GM12874 (cell line): ENCODE data around the gene SUN1.

Experiments used
- TF ChIP-seq, protein P1 (sequence below): IDR thresholded peaks from 2 replicates; pipeline ENCODE4 v1.5.1; 2011; ENCODE audit warnings: low read depth, mild to moderate bottlenecking, control low read depth, low read length, moderate library complexity; ENCODE audit not compliant: insufficient read depth

The SUN1 gene

DNA sequence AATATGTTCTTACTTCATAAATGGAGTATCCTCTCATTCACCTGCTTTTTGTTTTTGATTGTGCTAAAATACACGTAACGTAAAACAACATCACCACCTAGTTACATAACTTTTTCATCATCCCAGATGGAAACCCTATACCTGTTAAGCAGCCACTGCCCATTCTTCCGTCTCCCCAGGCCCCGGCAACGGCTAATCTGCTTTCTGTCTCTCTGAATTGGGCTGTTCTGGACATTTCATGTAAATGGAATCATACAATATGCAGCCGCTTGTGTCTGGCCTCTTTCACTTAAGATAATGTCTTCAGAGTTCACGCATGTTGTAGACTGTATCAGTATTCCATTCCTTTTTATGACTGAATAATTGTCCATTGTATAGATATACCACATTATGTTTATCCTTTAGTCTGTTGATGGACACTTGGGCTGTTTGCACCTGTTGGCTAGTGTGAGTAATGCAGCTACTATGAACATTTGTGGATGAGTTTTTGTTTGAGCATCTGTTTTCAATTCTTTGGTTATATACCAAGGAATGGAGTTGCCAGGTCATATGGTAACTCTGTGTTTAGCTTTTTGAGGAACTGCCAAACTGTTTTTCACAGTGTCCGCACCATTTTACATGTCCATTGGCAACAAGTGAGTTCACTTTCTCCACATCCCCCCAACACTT, 14.1 kb upstream of the SUN1 start:
- TF ChIP-seq, protein P1, sequence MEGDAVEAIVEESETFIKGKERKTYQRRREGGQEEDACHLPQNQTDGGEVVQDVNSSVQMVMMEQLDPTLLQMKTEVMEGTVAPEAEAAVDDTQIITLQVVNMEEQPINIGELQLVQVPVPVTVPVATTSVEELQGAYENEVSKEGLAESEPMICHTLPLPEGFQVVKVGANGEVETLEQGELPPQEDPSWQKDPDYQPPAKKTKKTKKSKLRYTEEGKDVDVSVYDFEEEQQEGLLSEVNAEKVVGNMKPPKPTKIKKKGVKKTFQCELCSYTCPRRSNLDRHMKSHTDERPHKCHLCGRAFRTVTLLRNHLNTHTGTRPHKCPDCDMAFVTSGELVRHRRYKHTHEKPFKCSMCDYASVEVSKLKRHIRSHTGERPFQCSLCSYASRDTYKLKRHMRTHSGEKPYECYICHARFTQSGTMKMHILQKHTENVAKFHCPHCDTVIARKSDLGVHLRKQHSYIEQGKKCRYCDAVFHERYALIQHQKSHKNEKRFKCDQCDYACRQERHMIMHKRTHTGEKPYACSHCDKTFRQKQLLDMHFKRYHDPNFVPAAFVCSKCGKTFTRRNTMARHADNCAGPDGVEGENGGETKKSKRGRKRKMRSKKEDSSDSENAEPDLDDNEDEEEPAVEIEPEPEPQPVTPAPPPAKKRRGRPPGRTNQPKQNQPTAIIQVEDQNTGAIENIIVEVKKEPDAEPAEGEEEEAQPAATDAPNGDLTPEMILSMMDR = peak; percentile 44; the same call in 1 of the 2 replicates

- TF ChIP-seq, protein P1 = no peak
These were observed 11.9 kb upstream of the SUN1 start for GRCh38 chr7:820341-820740.

- TF ChIP-seq, protein P1 = no peak
These were observed 10.6 kb upstream of the SUN1 start for GRCh38 chr7:821688-822087.

DNA sequence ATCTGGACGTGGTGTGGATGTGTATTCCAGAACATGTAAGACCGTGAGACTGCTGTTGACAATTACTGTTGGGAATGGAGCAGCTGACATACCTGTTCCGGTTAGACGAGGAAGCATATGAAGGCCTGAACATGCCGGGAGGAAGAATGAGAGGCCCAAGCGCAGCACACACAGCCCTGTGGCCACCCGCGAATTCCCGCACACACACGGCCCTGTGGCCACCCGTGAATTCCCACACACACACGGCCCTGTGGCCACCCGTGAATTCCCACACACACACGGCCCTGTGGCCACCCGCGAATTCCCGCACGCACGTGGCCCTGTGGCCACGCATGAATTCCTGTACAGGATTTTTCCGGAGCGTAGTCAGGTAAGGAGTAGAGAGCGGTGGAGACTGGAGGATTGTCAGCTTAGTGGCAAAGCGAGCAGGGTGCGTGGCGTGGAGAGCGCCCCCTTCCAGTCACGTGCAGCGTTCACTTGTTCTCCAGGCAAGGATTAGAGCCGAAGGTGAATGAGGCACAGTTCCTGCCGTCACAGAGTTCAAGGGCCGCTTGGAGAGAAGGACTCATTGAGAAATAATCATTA, 9.5 kb upstream of the SUN1 start:
- TF ChIP-seq, protein P1 = no peak

DNA sequence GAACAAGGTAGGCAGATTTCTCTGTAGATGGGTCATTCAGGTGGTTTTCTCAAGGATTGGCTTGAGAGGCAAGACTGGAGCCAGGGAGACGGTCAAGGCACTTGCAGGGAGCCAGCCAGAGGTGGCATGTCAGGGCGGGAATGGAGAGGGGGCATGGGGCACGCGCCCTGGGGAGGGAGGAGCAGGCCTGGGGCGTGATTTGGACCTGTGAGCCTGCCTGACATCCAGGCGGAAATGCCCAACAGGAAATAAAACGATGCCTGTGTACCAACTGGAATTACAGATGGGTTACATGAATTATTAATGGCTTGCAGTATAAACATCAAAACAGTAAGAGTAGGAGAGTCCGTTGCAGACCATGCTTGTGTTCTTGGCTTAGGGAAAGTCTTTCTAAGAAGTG, 8.6 kb upstream of the SUN1 start:
- TF ChIP-seq, protein P1 = no peak

- TF ChIP-seq, protein P1 = no peak
These were observed 8.2 kb upstream of the SUN1 start for GRCh38 chr7:824081-824480.

DNA sequence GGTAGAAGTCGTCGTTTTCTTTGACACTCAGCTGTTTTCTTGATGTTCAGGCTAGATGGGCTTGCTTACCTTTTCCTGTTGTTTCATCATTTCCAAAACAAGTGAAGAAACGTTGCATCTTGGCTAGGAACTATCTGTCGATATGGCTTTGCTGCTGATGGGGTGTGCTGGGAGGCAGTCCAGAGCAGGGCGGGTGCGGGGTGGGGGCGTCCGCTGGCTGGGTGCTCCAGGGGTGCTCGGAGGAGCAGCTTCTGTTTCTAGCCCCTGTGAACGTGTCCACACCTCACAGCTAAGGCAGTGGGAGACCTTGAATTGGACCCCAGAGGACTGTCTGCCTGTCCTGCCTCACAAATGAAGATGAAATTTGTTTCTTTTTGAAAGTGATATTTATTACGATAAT, 7.6 kb upstream of the SUN1 start:
- TF ChIP-seq, protein P1 = no peak
